ENCODE data around the gene IQGAP3. TPM values are rescaled to one million over a fixed set of nuclear protein-coding genes. Genes with fewer than 3 reads are reported as not detected.

IQGAP3 gene
- total and polyA plus RNA-seq, 4 donors: under 0.01 to 8.5 (median 0.43) TPM

DNA sequence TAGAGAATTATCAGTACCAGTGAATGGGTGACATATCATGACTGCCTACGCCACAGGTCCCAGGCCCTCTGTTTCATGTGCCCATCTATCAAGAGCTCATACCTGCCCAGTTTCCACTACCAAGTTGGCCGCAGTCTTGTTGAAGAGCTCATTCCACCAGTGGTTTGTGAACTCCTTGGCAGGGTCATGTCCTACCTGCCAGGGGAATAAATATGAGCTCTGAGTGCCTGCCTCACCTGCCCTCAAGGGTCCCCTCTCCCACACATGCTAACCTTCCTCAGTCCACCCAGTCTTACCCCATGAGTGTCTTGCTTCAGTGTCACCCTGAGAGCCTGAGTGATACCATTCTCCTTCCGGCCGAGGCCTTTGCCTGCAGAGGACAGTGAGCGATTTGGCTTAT lies 25.8 kb upstream of the IQGAP3 start:
- 94% methylated on average over 5 of the region's 5 CpGs for WGBS
- TF ChIP-seq HNF4A (conservative IDR thresholded peaks at IDR 0.05): no peak
- Histone ChIP-seq H3K4me1 (ENCODE audit: control insufficient read depth in 4 of 4, insufficient read depth in 4 of 4, low read length in 3 of 4) (peaks cover 5 to 16% (median 11%) of the 10 kb centered on the region in 4 donors), H3K9me3 (ENCODE audit: control insufficient read depth in 4 of 4, low read length in 3 of 4) (no peaks in the 10 kb centered on the region), H3K36me3 (ENCODE audit: control insufficient read depth in 4 of 4, insufficient read depth in 3 of 4, low read depth in 1 of 4, low read length in 3 of 4) (peaks cover 7 to 38% (median 17%) of the 10 kb centered on the region in 4 donors), H3K4me3 (ENCODE audit: low read depth in 1 of 3, low read length in 3 of 3) (no peak overlapping the region), H3K27ac (ENCODE audit: low read depth in 1 of 2, low read length in 2 of 2) (no peak overlapping the region), H3K9ac (ENCODE audit: low read depth in 1 of 2, low read length in 2 of 2) (no peak overlapping the region), H3K27me3 (ENCODE audit: control insufficient read depth in 4 of 4, insufficient read depth in 4 of 4, low read length in 3 of 4) (no peaks in the 10 kb centered on the region)
- no peak for DNase-seq (ENCODE audit: low spot score)

DNA sequence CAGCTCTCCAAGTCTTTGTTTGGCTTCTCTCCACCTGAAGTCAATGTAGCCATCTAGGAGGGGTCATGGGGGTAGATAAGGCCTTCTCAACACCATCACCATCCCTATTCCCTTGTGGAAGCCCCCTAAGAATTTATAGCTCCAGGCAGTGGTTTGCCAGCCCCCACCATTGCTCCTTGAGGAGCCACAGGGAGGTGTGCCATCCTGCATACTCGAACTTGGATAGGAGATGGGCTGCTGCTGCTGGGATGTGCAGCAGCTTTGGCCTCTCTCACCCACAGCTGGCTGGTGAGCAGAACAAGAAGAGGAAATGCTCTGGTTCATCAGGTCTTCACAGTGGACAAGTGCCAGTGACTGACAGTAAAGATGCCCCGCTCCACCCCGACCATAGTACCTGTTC lies 24.1 kb upstream of the IQGAP3 start:
- Histone ChIP-seq H3K9ac (ENCODE audit: low read depth in 1 of 2, low read length in 2 of 2) (no peak overlapping the region), H3K36me3 (ENCODE audit: control insufficient read depth in 4 of 4, insufficient read depth in 3 of 4, low read depth in 1 of 4, low read length in 3 of 4) (peaks cover 7 to 38% (median 17%) of the 10 kb centered on the region in 4 donors), H3K27me3 (ENCODE audit: control insufficient read depth in 4 of 4, insufficient read depth in 4 of 4, low read length in 3 of 4) (no peaks in the 10 kb centered on the region), H3K9me3 (ENCODE audit: control insufficient read depth in 4 of 4, low read length in 3 of 4) (no peaks in the 10 kb centered on the region), H3K27ac (ENCODE audit: low read depth in 1 of 2, low read length in 2 of 2) (no peak overlapping the region), H3K4me3 (ENCODE audit: low read depth in 1 of 3, low read length in 3 of 3) (no peak overlapping the region), H3K4me1 (ENCODE audit: control insufficient read depth in 4 of 4, insufficient read depth in 4 of 4, low read length in 3 of 4) (peaks cover 4 to 20% (median 11%) of the 10 kb centered on the region in 4 donors)
- no peak for TF ChIP-seq HNF4A (conservative IDR thresholded peaks at IDR 0.05)
- TF ChIP-seq EGR1 (IDR thresholded peaks at IDR 0.05; ENCODE audit: low read depth in 2 of 2): no peak
- no peak for TF ChIP-seq TAF1 (conservative IDR thresholded peaks at IDR 0.05)
- TF ChIP-seq FOXA1 (IDR thresholded peaks at IDR 0.05): no peak
- no peak for TF ChIP-seq GABPA (IDR thresholded peaks at IDR 0.05 in 1 of 2, conservative IDR thresholded peaks at IDR 0.05 in 1 of 2)
- TF ChIP-seq NR2F2 (IDR thresholded peaks at IDR 0.05): no peak
- no peak for TF ChIP-seq FOXA2 (IDR thresholded peaks at IDR 0.05)
- TF ChIP-seq YY1 (IDR thresholded peaks at IDR 0.05): no peak
- no peak for TF ChIP-seq RXRA (IDR thresholded peaks at IDR 0.05)
- TF ChIP-seq, protein P1, sequence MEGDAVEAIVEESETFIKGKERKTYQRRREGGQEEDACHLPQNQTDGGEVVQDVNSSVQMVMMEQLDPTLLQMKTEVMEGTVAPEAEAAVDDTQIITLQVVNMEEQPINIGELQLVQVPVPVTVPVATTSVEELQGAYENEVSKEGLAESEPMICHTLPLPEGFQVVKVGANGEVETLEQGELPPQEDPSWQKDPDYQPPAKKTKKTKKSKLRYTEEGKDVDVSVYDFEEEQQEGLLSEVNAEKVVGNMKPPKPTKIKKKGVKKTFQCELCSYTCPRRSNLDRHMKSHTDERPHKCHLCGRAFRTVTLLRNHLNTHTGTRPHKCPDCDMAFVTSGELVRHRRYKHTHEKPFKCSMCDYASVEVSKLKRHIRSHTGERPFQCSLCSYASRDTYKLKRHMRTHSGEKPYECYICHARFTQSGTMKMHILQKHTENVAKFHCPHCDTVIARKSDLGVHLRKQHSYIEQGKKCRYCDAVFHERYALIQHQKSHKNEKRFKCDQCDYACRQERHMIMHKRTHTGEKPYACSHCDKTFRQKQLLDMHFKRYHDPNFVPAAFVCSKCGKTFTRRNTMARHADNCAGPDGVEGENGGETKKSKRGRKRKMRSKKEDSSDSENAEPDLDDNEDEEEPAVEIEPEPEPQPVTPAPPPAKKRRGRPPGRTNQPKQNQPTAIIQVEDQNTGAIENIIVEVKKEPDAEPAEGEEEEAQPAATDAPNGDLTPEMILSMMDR (IDR thresholded peaks at IDR 0.05; ENCODE audit: low read depth, low read length, missing input control): no peak
- TF ChIP-seq, protein P2, sequence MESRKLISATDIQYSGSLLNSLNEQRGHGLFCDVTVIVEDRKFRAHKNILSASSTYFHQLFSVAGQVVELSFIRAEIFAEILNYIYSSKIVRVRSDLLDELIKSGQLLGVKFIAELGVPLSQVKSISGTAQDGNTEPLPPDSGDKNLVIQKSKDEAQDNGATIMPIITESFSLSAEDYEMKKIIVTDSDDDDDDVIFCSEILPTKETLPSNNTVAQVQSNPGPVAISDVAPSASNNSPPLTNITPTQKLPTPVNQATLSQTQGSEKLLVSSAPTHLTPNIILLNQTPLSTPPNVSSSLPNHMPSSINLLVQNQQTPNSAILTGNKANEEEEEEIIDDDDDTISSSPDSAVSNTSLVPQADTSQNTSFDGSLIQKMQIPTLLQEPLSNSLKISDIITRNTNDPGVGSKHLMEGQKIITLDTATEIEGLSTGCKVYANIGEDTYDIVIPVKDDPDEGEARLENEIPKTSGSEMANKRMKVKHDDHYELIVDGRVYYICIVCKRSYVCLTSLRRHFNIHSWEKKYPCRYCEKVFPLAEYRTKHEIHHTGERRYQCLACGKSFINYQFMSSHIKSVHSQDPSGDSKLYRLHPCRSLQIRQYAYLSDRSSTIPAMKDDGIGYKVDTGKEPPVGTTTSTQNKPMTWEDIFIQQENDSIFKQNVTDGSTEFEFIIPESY (IDR thresholded peaks at IDR 0.05): no peak
- no peak for TF ChIP-seq RAD21 (IDR thresholded peaks at IDR 0.05)
- TF ChIP-seq JUND (IDR thresholded peaks at IDR 0.05): no peak
- TF ChIP-seq, protein P3, sequence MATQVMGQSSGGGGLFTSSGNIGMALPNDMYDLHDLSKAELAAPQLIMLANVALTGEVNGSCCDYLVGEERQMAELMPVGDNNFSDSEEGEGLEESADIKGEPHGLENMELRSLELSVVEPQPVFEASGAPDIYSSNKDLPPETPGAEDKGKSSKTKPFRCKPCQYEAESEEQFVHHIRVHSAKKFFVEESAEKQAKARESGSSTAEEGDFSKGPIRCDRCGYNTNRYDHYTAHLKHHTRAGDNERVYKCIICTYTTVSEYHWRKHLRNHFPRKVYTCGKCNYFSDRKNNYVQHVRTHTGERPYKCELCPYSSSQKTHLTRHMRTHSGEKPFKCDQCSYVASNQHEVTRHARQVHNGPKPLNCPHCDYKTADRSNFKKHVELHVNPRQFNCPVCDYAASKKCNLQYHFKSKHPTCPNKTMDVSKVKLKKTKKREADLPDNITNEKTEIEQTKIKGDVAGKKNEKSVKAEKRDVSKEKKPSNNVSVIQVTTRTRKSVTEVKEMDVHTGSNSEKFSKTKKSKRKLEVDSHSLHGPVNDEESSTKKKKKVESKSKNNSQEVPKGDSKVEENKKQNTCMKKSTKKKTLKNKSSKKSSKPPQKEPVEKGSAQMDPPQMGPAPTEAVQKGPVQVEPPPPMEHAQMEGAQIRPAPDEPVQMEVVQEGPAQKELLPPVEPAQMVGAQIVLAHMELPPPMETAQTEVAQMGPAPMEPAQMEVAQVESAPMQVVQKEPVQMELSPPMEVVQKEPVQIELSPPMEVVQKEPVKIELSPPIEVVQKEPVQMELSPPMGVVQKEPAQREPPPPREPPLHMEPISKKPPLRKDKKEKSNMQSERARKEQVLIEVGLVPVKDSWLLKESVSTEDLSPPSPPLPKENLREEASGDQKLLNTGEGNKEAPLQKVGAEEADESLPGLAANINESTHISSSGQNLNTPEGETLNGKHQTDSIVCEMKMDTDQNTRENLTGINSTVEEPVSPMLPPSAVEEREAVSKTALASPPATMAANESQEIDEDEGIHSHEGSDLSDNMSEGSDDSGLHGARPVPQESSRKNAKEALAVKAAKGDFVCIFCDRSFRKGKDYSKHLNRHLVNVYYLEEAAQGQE (IDR thresholded peaks at IDR 0.05): no peak
- TF ChIP-seq HNF4G (IDR thresholded peaks at IDR 0.05): no peak
- TF ChIP-seq, protein P4, sequence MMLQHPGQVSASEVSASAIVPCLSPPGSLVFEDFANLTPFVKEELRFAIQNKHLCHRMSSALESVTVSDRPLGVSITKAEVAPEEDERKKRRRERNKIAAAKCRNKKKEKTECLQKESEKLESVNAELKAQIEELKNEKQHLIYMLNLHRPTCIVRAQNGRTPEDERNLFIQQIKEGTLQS (IDR thresholded peaks at IDR 0.05): no peak
- TF ChIP-seq, protein P5, sequence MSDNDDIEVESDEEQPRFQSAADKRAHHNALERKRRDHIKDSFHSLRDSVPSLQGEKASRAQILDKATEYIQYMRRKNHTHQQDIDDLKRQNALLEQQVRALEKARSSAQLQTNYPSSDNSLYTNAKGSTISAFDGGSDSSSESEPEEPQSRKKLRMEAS (IDR thresholded peaks at IDR 0.05): no peak
- TF ChIP-seq SP1 (IDR thresholded peaks at IDR 0.05): no peak
- DNase-seq (ENCODE audit: low spot score): no peak
- 93% methylated on average over 3 of the region's 3 CpGs for WGBS

Data from liver (tissue), 9 donors.